Measurements from ENCODE around the gene SHC2.
A peak's percentile ranks its signal among the peaks of the same experiment; 100 is the strongest.
"Not testable (repeated sequence)": the region's sequence is repeated elsewhere in the genome, so short reads cannot be mapped to it uniquely, and the experiment has no call there.

SHC2 gene

GRCh38 chr19:389255-389934, 71.4 kb downstream of the SHC2 start:
- no peak overlapping the region for H3K9ac ChIP-seq (ENCODE audit: low read depth, low read length)

GRCh38 chr19:388691-389090, 72.1 kb downstream of the SHC2 start:
- Histone ChIP-seq H3K9ac (ENCODE audit: low read depth, low read length) (no peak overlapping the region), H3K27ac (ENCODE audit: low read depth, low read length) (no peak overlapping the region), H3K4me1 (ENCODE audit: control insufficient read depth, insufficient read depth, low read length) (peaks cover 23% of the 10 kb centered on the region), H3K4me3 (ENCODE audit: low read depth, low read length) (no peak overlapping the region), H3K9me3 (ENCODE audit: control insufficient read depth, insufficient read depth, low read length) (no peaks in the 10 kb centered on the region), H3K36me3 (ENCODE audit: control insufficient read depth, insufficient read depth, low read length) (no peaks in the 10 kb centered on the region), H3K27me3 (ENCODE audit: control insufficient read depth, insufficient read depth, low read length) (no peaks in the 10 kb centered on the region)

More at GRCh38 chr19:389255-389934, 71.4 kb downstream of the SHC2 start:
- no peak overlapping the region for H3K27ac ChIP-seq (ENCODE audit: low read depth, low read length)
- H3K4me1 ChIP-seq (ENCODE audit: control insufficient read depth, insufficient read depth, low read length), result peaks cover 19% of the 10 kb centered on the region
- H3K36me3 ChIP-seq (ENCODE audit: control insufficient read depth, insufficient read depth, low read length), result no peaks in the 10 kb centered on the region
- no peaks in the 10 kb centered on the region for H3K27me3 ChIP-seq (ENCODE audit: control insufficient read depth, insufficient read depth, low read length)
- no peaks in the 10 kb centered on the region for H3K9me3 ChIP-seq (ENCODE audit: control insufficient read depth, insufficient read depth, low read length)
- no peak overlapping the region for H3K4me3 ChIP-seq (ENCODE audit: low read depth, low read length)

- H3K36me3 ChIP-seq (ENCODE audit: control insufficient read depth, insufficient read depth, low read length), result no peaks in the 10 kb centered on the region
- H3K9ac ChIP-seq (ENCODE audit: low read depth, low read length), result no peak overlapping the region; the same call in 1 of the 2 replicates
- H3K27me3 ChIP-seq (ENCODE audit: control insufficient read depth, insufficient read depth, low read length), result no peaks in the 10 kb centered on the region
- no peak overlapping the region for H3K27ac ChIP-seq (ENCODE audit: low read depth, low read length)
- no peak overlapping the region for H3K4me3 ChIP-seq (ENCODE audit: low read depth, low read length)
- H3K4me1 ChIP-seq (ENCODE audit: control insufficient read depth, insufficient read depth, low read length), result peaks cover 23% of the 10 kb centered on the region
- no peaks in the 10 kb centered on the region for H3K9me3 ChIP-seq (ENCODE audit: control insufficient read depth, insufficient read depth, low read length)
These were observed 73.1 kb downstream of the SHC2 start for GRCh38 chr19:387777-388176.

- H3K9ac ChIP-seq (ENCODE audit: low read depth, low read length); H3K9me3 ChIP-seq (ENCODE audit: control insufficient read depth, insufficient read depth, low read length): not testable (repeated sequence)
- H3K4me1 ChIP-seq (ENCODE audit: control insufficient read depth, insufficient read depth, low read length), result peaks cover 23% of the 10 kb centered on the region
These were observed 74.1 kb downstream of the SHC2 start for GRCh38 chr19:386632-387301.

GRCh38 chr19:386189-386588, 74.6 kb downstream of the SHC2 start:
- H3K4me3 ChIP-seq (ENCODE audit: low read depth, low read length); H3K27ac ChIP-seq (ENCODE audit: low read depth, low read length); H3K9me3 ChIP-seq (ENCODE audit: control insufficient read depth, insufficient read depth, low read length): not testable (repeated sequence)

More at GRCh38 chr19:386632-387301, 74.1 kb downstream of the SHC2 start:
- H3K27me3 ChIP-seq (ENCODE audit: control insufficient read depth, insufficient read depth, low read length); H3K27ac ChIP-seq (ENCODE audit: low read depth, low read length); H3K4me3 ChIP-seq (ENCODE audit: low read depth, low read length); H3K36me3 ChIP-seq (ENCODE audit: control insufficient read depth, insufficient read depth, low read length): not testable (repeated sequence)

GRCh38 chr19:384799-385169, 76.0 kb downstream of the SHC2 start:
- Histone ChIP-seq H3K4me3 (ENCODE audit: low read depth, low read length) (no peak overlapping the region), H3K36me3 (ENCODE audit: control insufficient read depth, insufficient read depth, low read length) (no peaks in the 10 kb centered on the region), H3K4me1 (ENCODE audit: control insufficient read depth, insufficient read depth, low read length) (peaks cover 23% of the 10 kb centered on the region), H3K27ac (ENCODE audit: low read depth, low read length) (no peak overlapping the region), H3K27me3 (ENCODE audit: control insufficient read depth, insufficient read depth, low read length) (no peaks in the 10 kb centered on the region), H3K9ac (ENCODE audit: low read depth, low read length) (no peak overlapping the region), H3K9me3 (ENCODE audit: control insufficient read depth, insufficient read depth, low read length) (no peaks in the 10 kb centered on the region)

More at GRCh38 chr19:386189-386588, 74.6 kb downstream of the SHC2 start:
- not testable (repeated sequence) for H3K9ac ChIP-seq (ENCODE audit: low read depth, low read length); H3K27me3 ChIP-seq (ENCODE audit: control insufficient read depth, insufficient read depth, low read length); H3K36me3 ChIP-seq (ENCODE audit: control insufficient read depth, insufficient read depth, low read length)
- peaks cover 23% of the 10 kb centered on the region for H3K4me1 ChIP-seq (ENCODE audit: control insufficient read depth, insufficient read depth, low read length)

- H3K9ac ChIP-seq (ENCODE audit: low read depth, low read length), result no peak overlapping the region; the same call in 1 of the 2 replicates
- no peak overlapping the region for H3K4me3 ChIP-seq (ENCODE audit: low read depth, low read length)
- no peaks in the 10 kb centered on the region for H3K27me3 ChIP-seq (ENCODE audit: control insufficient read depth, insufficient read depth, low read length)
- H3K36me3 ChIP-seq (ENCODE audit: control insufficient read depth, insufficient read depth, low read length), result no peaks in the 10 kb centered on the region
- peak overlapping the region; percentile 60 for H3K27ac ChIP-seq (ENCODE audit: low read depth, low read length)
- H3K4me1 ChIP-seq (ENCODE audit: control insufficient read depth, insufficient read depth, low read length), result peaks cover 23% of the 10 kb centered on the region
- no peaks in the 10 kb centered on the region for H3K9me3 ChIP-seq (ENCODE audit: control insufficient read depth, insufficient read depth, low read length)
These were observed 76.7 kb downstream of the SHC2 start for GRCh38 chr19:383922-384798.

GRCh38 chr19:383040-383439, 77.8 kb downstream of the SHC2 start:
- no peak overlapping the region for H3K4me3 ChIP-seq (ENCODE audit: low read depth, low read length)
- H3K36me3 ChIP-seq (ENCODE audit: control insufficient read depth, insufficient read depth, low read length), result no peaks in the 10 kb centered on the region
- no peaks in the 10 kb centered on the region for H3K27me3 ChIP-seq (ENCODE audit: control insufficient read depth, insufficient read depth, low read length)
- no peaks in the 10 kb centered on the region for H3K9me3 ChIP-seq (ENCODE audit: control insufficient read depth, insufficient read depth, low read length)
- H3K9ac ChIP-seq (ENCODE audit: low read depth, low read length), result no peak overlapping the region
- peaks cover 23% of the 10 kb centered on the region for H3K4me1 ChIP-seq (ENCODE audit: control insufficient read depth, insufficient read depth, low read length)
- H3K27ac ChIP-seq (ENCODE audit: low read depth, low read length), result no peak overlapping the region

- H3K27ac ChIP-seq (ENCODE audit: low read depth, low read length); H3K27me3 ChIP-seq (ENCODE audit: control insufficient read depth, insufficient read depth, low read length); H3K9ac ChIP-seq (ENCODE audit: low read depth, low read length); H3K4me3 ChIP-seq (ENCODE audit: low read depth, low read length); H3K9me3 ChIP-seq (ENCODE audit: control insufficient read depth, insufficient read depth, low read length); H3K36me3 ChIP-seq (ENCODE audit: control insufficient read depth, insufficient read depth, low read length): not testable (repeated sequence)
- peaks cover 21% of the 10 kb centered on the region for H3K4me1 ChIP-seq (ENCODE audit: control insufficient read depth, insufficient read depth, low read length)
These were observed 78.3 kb downstream of the SHC2 start for GRCh38 chr19:382578-382977.

GRCh38 chr19:381901-382300, 78.9 kb downstream of the SHC2 start:
- H3K27ac ChIP-seq (ENCODE audit: low read depth, low read length); H3K9me3 ChIP-seq (ENCODE audit: control insufficient read depth, insufficient read depth, low read length); H3K27me3 ChIP-seq (ENCODE audit: control insufficient read depth, insufficient read depth, low read length); H3K9ac ChIP-seq (ENCODE audit: low read depth, low read length); H3K36me3 ChIP-seq (ENCODE audit: control insufficient read depth, insufficient read depth, low read length); H3K4me3 ChIP-seq (ENCODE audit: low read depth, low read length): not testable (repeated sequence)
- H3K4me1 ChIP-seq (ENCODE audit: control insufficient read depth, insufficient read depth, low read length), result peaks cover 18% of the 10 kb centered on the region

Data from HUES48 (cell line).